Testis (tissue), 3 donors: ENCODE results near the gene NUP62. TPM values are rescaled to one million over a fixed set of nuclear protein-coding genes. Genes with fewer than 3 reads are reported as not detected.
"Not testable (repeated sequence)": the region's sequence is repeated elsewhere in the genome, so short reads cannot be mapped to it uniquely, and the experiment has no call there.

Experiments used
- DNase-seq: peaks from one replicate; pipeline ENCODE4 v3.0.0-alpha.2; 2019
- H3K27ac ChIP-seq, 2 donors: fragments of 200-600 bp; sonication (generic); one replicate each; pipeline ENCODE4 v1.5.1; 2019
- H3K27me3 ChIP-seq: fragments of 200-600 bp; sonication (generic); one replicate; pipeline ENCODE4 v1.5.1; 2019
- H3K36me3 ChIP-seq: fragments of 200-600 bp; sonication (generic); one replicate; pipeline ENCODE4 v1.5.1; 2017; ENCODE audit warnings: low read depth; ENCODE audit errors: missing control alignments
- H3K4me1 ChIP-seq: fragments of 200-600 bp; sonication (generic); one replicate; pipeline ENCODE4 v1.5.1; 2019
- H3K4me3 ChIP-seq, 2 donors: fragments of 200-600 bp; sonication (generic); one replicate each; pipeline ENCODE4 v1.5.1; 2017 to 2019
- H3K9me3 ChIP-seq: fragments of 200-600 bp; sonication (generic); one replicate; pipeline ENCODE4 v1.5.1; 2017
- CTCF ChIP-seq, 3 experiments: fragments of 450-650 bp in 2 of 3; fragments of 200-600 bp in 1 of 3; sonication (generic) in 1 of 3; IDR thresholded peaks; one replicate each; pipeline ENCODE4 v1.5.1; 2016 to 2019; ENCODE audit warnings: antibody characterized with exemption in 3 of 3, mild to moderate bottlenecking in 2 of 3, moderate library complexity in 1 of 3
- POLR2A ChIP-seq: fragments of 450-650 bp; IDR thresholded peaks from one replicate; pipeline ENCODE4 v1.6.1; 2017; ENCODE audit warnings: antibody characterized with exemption, mild to moderate bottlenecking, moderate library complexity
- WGBS, 2 donors: methylation state at CpG; one replicate each; pipeline ENCODE4 v1.1.5; 2018; 5-methylcytosine and 5-hydroxymethylcytosine counted together
- intact Hi-C: fragments of 100-400 bp; cut with DNase I; formaldehyde crosslinking; loops from one replicate; pipeline ENCODE4 v1.15.1; 2023; ENCODE audit warnings: low total_unique reads
- polyA plus RNA-seq: library from polyadenylated mRNA; stranded (reverse); fragments of 350-450 nt; fragmentation: Illumina TruSeq; extraction: RNeasy Lipid Tissue Mini Kit (QIAGEN cat#74804); gene quantifications from one replicate; pipeline ENCODE4 v1.2.3, GENCODE V29; 2014; ENCODE audit warnings: low read depth, low replicate concordance; ENCODE audit not compliant: insufficient read depth
- total RNA-seq, 2 donors: library from RNA; depleted of rRNA; stranded (reverse); fragments of >200 nt; gene quantifications; one replicate each; pipeline ENCODE4 v1.2.3, GENCODE V29; 2016

NUP62 gene
- total and polyA plus RNA-seq, 3 donors from 2014 or later: 78.4 to 135 (median 112) TPM

- Histone ChIP-seq H3K4me1 (peaks cover 17% of the 10 kb centered on the region), H3K4me3 (no peak overlapping the region), H3K27me3 (no peaks in the 10 kb centered on the region), H3K9me3 (no peaks in the 10 kb centered on the region), H3K27ac (no peak overlapping the region), H3K36me3 (no peaks in the 10 kb centered on the region)
- WGBS, 2 donors: 48 to 65% methylated on average over 14 of the region's 14 CpGs
- no peak for DNase-seq
- intact Hi-C loops: no loop called here
- TF ChIP-seq CTCF (IDR thresholded peaks at IDR 0.05) (no peak), POLR2A (no peak)
Measured at GRCh38 chr19:49927526-49928264, 1.6 kb downstream of the NUP62 start.

DNA sequence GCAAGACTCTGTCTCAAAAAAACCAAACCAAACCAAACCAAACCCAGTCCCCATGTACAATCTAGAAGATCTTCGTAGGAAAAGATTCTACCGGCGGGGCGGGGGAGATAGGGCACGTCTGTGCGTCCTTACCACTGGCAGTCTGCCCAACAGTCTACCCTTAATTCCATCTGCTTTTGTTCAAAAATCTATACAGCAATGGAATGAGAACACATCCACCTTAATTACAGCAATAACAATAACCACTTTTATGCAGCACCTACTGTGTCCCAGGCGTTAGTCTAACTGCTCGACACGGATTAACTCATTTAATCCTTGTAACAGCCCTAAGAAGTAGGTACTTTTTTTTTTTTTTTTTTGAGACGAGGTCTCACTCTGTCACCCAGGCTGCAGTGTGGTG is 2.8 kb downstream of the NUP62 start:
- TF ChIP-seq POLR2A: no peak
- TF ChIP-seq CTCF (IDR thresholded peaks at IDR 0.05): no peak
- no peak for DNase-seq
- intact Hi-C loops: no loop called here
- no peaks in the 10 kb centered on the region for H3K36me3 ChIP-seq
- H3K4me1 ChIP-seq: peaks cover 17% of the 10 kb centered on the region
- 93 to 94% methylated on average over 10 of the region's 10 CpGs for WGBS, 2 donors
- H3K27me3 ChIP-seq: no peaks in the 10 kb centered on the region
- no peak overlapping the region for H3K4me3 ChIP-seq
- H3K9me3 ChIP-seq: no peaks in the 10 kb centered on the region
- no peak overlapping the region for H3K27ac ChIP-seq

DNA sequence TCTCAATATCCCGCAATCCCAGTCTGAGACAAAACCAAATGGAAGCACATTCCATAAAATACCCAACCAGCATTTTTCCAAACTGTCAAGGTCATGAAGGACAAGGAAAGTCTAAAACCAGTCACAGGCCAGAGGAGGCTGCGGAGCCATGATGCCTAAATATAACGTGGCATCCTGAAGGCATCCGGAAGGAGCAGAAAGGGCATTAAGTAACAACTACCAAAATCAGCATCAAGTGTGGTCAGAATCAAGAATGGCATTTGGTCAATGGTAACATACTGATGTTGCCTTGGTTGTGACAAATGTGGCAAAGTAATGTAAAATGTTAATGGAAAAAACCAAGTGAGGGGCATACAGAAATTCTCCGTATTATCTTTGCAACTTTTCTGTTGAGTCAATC is 3.8 kb downstream of the NUP62 start:
- TF ChIP-seq POLR2A: no peak
- no peak for TF ChIP-seq CTCF (IDR thresholded peaks at IDR 0.05)
- no peak overlapping the region for H3K4me3 ChIP-seq
- peaks cover 17% of the 10 kb centered on the region for H3K4me1 ChIP-seq
- no peak for DNase-seq
- H3K27ac ChIP-seq: no peak overlapping the region
- H3K9me3 ChIP-seq: no peaks in the 10 kb centered on the region
- H3K27me3 ChIP-seq: no peaks in the 10 kb centered on the region
- 94 to 95% methylated on average over 5 of the region's 5 CpGs for WGBS, 2 donors
- H3K36me3 ChIP-seq: no peaks in the 10 kb centered on the region
- intact Hi-C loops: no loop called here

GRCh38 chr19:49924881-49925210 is 4.5 kb downstream of the NUP62 start:
- H3K27ac ChIP-seq, H3K27me3 ChIP-seq, H3K4me3 ChIP-seq, DNase-seq, intact Hi-C loops, H3K36me3 ChIP-seq, H3K9me3 ChIP-seq: not testable (repeated sequence)
- H3K4me1 ChIP-seq: peaks cover 17% of the 10 kb centered on the region
- WGBS, 2 donors: 95 to 96% methylated on average over 13 of the region's 13 CpGs

DNA sequence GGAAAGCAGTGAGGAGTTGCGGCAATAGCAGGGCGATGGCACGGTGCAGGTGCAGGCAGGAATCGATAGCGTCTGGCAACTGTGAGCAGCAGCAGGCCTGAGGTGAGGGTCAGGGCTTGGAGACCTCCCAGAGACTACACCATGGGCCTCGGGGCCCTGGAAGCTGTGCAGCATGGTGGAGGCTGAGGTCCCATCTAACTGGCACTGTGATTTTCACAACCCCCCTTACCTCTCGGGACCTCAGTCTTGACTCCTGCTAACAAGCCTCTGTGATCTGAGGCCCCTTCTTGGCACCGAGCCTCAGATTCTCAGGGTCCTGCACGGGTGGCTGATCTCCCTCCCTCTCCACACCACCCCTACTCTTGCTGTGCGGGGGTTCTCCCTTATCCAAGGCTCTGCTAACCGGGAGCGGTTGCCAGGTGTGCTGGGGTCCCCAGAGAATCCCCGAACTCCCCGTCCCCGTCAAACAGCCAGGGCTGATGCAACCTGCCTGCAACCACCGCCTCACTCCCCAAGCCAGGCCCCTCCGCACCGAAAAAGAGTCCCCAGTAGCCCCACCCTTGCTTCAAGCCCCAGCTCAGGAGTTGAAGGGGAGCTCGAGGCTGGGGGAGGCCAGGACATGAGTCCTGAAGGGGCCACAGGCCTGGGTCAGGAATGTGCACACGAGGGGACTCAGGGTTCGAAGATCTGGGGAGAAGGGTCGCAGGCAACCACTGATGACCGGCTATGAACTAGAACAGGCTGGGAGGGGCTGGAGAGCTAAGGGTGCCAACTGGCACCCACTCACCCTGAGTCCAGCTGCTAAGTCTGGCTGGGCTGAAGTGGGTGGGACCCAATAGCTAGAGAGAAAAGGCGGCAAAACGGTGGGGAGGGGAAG is 5.1 kb downstream of the NUP62 start:
- no peaks in the 10 kb centered on the region for H3K9me3 ChIP-seq
- intact Hi-C loops: no loop called here
- no peaks in the 10 kb centered on the region for H3K36me3 ChIP-seq
- 66 to 72% methylated on average over 22 to 25 of the region's 25 CpGs for WGBS, 2 donors
- no peaks in the 10 kb centered on the region for H3K27me3 ChIP-seq
- peaks cover 17% of the 10 kb centered on the region for H3K4me1 ChIP-seq
- no peak for TF ChIP-seq POLR2A
- no peak for TF ChIP-seq CTCF (IDR thresholded peaks at IDR 0.05)
- H3K4me3 ChIP-seq: no peak overlapping the region
- no peak for DNase-seq
- H3K27ac ChIP-seq: no peak overlapping the region
